Measurements from ENCODE around the gene LRMDA.

Gene LRMDA

GRCh38 chr10:75477680-75478079 lies 46.3 kb downstream of the LRMDA start:
- DNase-seq = no peak

DNA sequence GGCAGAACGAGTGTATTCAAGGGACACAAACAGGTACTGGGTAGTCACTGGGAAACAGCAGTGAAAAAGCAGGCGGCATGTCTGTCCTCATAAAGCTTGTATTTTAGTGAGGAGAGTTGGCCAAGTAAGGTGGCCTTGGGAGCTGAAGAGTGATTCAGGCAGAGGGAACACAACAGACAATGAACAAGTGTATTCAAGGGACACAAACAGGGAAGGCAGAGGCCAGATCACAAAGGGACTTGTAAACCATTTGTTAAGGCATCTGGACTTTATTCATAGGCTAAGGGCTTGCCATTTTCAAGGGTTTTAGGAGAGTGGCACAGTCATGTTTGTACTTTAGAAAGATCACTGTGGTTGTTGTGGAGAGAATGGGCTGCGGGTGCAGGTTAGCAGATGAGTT lies 49.0 kb downstream of the LRMDA start:
- no peak for DNase-seq

GRCh38 chr10:75483188-75483587 lies 51.8 kb downstream of the LRMDA start:
- DNase-seq = no peak

DNA sequence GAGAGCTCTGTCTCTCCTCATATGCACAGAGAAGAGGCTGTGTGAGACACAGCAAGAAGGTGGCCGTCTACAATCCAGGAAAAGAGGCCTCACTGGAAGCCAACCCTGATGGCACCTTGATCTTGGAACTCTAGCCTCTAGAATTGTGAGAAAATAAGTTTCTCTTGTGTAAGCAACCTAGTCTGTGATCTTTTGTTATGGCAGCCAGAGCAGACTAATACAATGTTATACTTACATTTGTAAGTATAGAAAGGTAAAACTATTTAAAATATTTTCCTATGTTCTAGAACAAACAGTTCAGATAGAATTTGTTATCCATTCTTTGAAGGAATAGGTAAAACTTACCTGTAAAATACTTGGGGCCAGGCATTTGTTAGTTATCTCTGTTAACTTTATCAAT lies 53.3 kb downstream of the LRMDA start:
- DNase-seq = no peak

- no peak for DNase-seq
Measured at GRCh38 chr10:75486591-75486990, 55.2 kb downstream of the LRMDA start.

DNA sequence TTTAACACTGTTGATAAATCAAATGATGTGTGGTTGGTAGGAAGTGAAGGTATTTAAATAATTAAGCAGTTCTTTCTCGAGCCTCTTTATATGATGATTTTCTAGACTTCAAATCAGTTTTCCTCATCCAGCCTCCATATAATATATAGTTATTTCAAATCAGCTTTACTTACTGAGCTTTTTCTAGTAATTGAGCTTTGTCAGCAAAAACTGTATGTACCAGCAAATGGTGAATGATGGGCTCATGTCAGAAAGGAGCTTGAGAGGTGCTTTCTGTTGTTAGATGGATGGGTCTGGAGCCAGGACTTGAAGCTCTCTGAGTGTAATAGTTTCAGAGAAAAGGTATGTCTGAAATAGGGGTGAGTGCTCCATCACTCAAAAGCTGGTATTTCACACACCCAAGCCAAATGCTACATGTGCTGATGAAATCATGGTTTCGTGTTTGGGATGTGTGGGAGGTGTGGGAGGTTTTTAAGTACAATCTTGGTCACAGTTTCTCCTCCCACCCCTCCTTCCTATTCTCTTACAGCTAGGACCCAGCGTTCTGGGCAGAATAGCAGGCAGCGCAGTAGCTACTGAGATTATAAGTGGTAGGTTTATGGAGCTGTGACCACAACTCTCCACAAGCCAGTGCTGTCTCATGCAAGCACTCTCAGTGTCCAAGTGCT lies 55.8 kb downstream of the LRMDA start:
- DNase-seq = no peak

GRCh38 chr10:75487755-75488125 lies 56.3 kb downstream of the LRMDA start:
- DNase-seq = no peak

GRCh38 chr10:75492173-75492925 lies 60.9 kb downstream of the LRMDA start:
- no peak for DNase-seq

DNA sequence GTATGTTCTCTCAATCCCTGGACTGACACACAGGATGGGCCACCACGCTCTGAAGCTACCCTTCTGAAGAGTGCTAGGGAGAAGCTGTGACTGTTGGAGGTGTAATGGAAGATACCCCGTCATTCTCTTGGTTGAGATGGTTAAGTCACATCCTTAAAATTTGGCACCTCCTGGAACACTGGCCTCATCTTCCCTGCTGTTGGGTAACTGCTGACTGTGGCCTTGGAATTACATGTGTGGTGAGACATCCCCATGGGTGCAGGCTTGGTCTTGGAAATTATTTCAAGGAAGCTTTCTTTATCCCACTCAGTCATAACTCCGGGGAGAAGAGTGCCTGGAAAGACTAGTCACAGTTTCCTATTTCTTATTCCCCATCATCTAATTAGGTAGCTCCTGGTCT lies 62.0 kb downstream of the LRMDA start:
- no peak for DNase-seq

GRCh38 chr10:75495434-75496190 lies 64.2 kb downstream of the LRMDA start:
- no peak for DNase-seq

DNA sequence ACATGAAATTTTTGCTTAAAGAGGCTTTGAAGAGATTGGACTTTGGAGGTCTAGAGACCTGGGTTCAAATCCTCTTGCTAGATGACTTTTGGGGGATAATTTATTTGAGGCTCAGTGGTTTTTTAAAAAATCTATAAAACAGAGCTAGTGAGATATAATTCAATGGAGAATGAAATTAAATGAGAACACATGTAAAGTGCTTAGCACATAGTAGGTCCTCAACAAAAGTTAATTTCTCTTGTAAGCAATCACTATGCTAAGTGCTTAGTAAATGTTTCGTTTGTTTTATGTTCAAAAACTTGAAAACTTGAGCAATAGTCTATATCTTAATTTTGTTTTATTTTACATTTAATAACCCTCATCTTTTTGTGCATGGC lies 64.8 kb downstream of the LRMDA start:
- DNase-seq = no peak

DNA sequence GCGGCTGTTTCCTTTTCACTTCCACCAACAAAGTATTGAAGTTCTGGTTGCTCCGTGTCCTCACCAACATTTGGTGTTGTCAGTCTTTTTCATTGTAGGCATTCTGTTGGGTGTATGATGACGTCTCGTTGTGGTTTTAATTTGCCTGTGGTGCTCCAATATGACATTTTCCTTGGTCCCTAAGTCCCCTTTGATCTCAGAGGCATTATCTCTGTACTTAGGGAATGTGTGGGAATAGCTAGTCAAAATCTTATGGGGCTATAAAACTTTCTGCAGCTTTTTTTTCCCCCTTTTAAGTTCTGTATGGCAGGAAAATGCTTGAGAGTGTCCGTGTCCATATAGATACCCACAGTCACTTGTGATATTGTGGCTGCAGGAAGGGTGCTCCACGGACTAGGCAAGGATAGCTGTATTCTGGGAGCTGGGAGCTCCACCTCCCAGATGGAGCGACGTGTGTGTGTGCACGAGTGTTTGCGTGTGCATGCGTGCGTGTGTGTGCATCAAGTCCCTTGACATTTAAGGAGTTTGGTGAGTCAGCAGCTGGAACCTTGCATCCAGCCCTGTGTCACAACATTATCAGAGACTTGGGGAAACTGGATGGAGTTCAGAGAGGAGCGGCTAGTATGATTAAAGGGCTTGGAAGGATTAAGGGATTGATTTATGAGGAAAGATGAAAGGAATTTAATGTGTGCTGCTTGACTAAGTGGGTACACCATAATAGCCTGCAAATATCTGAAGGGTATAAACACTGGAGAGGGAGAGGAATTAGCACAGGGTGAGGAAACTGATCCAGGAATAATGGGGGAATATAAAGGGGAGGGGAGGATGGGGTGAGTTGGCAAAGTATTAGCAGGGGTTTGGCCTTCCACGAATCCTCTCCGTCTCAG lies 66.8 kb downstream of the LRMDA start:
- no peak for DNase-seq

DNA sequence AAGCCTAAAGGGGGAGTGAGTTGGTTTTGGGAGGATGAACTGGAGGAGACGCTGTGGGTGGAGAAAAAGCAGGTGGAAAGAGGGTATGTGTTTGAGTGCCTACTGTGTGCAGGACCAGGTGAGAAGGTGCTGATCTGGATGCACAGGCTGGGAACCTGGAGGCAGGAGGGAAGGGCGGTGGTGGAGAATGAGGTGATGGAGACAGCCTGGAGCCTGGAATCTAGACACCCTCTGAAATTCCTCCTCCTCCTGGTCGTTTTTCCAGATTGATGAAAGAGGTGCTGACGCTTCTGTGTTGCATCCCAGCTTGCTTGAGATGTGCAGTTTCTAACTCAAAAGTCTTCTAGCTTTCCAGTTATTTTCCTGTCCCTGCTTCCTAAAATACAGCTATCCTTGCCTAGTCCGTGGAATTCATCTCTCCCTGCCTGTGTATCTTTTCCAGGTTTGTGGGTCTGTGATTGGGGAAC lies 67.5 kb downstream of the LRMDA start:
- DNase-seq = no peak

DNA sequence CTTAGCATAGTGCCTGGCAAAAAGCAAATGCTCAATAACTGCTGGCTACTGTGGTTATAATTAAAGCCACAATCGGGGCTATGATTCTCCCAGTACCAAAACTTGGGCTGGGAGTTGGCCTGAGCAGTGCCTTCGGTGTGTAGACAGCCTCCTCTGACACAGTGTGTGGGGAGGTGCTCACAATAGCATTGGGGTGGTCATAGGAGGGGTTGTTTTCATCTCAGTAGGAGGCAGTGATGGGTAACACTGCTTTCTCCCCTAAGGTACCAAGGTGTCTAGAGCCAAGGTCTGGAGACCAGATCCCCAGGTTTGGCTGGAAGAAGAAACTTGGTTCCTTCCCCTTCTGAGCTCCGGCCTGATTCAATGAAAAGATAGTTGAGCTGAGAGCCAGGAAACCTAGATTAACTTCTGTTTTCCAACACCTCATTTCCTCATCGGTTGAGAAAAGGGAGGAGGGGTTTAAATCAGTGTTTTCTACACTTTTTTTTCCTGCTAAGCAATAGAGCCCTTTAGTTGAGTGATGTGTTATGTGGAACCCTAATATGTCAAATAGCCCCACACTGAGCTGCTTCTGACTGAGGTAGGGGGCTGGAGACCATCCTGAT lies 68.2 kb downstream of the LRMDA start:
- no peak for DNase-seq

DNA sequence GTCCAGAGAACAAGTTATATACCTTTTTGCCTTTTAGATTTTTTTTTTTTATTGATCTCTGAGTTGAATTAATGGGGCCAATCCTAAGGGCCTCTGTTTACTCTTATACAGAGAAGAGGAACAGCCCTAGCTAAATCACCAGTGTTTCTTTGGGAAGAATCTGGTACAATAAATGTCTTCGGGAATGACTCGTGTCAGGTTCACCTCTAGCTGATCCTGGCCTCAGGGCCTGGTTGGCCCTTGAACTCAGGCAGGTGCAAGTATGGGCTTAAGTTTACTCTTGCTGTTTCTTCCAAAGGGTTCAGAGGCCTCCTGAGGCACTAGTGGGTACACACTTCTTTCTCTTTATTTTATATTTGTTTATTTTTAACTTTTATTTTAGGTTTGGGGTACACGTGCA lies 71.0 kb downstream of the LRMDA start:
- DNase-seq = no peak

DNA sequence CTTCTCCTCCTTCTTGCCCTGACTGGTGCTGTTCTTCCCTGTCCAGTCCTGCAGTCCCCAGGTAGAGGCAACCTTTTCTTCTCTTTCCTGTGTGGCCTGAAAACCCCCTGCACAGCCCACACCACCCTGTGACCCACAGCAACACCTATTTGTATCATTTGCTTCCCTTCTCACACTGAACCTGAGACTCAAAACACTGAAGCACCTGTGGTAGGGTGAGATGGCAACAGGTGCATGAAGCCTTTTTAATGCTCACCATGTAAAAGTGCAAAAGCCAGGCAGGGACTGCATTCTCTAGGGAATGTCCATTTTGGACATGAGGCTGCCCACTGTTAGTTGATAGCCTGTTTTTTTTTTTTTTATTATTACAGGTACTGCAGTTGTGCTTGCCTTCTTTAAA lies 71.4 kb downstream of the LRMDA start:
- DNase-seq = no peak

DNA sequence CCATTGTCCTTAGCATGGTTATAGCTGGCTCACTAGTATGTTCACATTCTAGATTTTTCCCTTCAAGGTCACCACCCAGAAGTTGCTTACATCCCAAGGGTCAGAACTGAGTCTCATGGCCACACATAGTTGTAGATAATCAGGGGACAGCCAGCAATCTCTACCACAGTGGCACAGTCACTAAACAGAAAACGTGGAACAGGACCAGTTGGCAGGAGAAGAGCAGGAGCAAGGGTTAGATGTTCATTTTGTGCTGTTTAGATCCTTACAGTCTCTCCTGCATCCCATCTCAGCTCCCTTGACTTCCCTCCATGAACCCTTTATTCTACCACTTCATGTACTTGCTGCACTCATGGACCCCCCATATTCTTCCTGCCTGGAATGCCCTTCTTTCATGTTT lies 73.9 kb downstream of the LRMDA start:
- DNase-seq = no peak

GRCh38 chr10:75505840-75506506 lies 74.5 kb downstream of the LRMDA start:
- no peak for DNase-seq

DNA sequence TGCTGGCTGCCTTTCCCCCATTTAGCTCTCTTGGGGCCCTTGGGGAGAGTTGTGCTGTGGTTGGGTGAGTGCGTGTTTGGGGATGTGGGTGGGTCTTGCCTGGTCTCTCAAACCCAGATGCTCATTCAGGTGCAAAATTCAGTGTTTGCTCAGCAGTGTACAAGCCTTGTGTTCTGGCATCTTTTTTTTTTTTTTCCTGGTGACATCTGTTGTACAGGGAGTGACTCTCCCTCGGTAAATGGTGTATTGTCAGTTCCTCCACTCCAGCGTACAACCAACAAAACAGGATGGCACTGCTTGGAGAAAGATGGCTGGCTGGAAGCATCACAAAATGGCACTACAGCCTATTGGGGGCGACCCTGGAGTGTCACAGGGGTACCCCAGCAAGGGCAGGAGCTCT lies 75.5 kb downstream of the LRMDA start:
- DNase-seq = no peak

DNA sequence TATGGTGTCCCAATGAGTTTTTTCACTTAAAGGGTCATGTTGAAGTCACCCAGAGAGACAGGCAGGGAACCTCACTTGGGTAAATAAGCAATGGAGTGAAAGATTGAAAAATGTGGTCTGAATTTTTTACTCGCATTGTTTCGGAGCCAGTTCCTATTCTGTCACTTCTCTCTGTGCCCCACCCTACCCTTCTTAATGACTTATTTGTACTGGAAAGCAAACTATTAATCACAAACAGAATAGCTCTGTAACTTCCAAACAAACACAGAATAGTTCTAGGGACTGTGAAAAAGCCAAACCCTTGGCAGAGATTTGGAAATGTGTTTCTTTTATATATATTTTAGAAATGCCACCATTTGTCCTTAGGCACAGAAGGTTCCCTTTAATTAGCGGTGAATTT lies 76.0 kb downstream of the LRMDA start:
- DNase-seq = no peak

- DNase-seq = no peak
Measured at GRCh38 chr10:75508239-75508813, 76.9 kb downstream of the LRMDA start.

Data from activated CD4-positive, CD25-positive, alpha-beta regulatory T cell treated with anti-CD3 and anti-CD28 coated beads, Interleukin-2, amount 50 U/mL, for 72 hours (primary cell).